B cell (primary cell): ENCODE data around the gene SLC6A4.

ENCODE experiments used
- EZH2 ChIP-seq: IDR thresholded peaks from 2 replicates; pipeline ENCODE4 v1.6.1; 2012; ENCODE audit warnings: borderline replicate concordance, low read depth, mild to moderate bottlenecking, moderate library complexity, low read length; ENCODE audit not compliant: insufficient read depth, poor library complexity, severe bottlenecking
- TF ChIP-seq, protein P1 (sequence below): fragments of 200-600 bp; IDR thresholded peaks from one replicate; pipeline ENCODE4 v1.8.0; 2022; ENCODE audit warnings: antibody characterized with exemption, mild to moderate bottlenecking

DNA sequence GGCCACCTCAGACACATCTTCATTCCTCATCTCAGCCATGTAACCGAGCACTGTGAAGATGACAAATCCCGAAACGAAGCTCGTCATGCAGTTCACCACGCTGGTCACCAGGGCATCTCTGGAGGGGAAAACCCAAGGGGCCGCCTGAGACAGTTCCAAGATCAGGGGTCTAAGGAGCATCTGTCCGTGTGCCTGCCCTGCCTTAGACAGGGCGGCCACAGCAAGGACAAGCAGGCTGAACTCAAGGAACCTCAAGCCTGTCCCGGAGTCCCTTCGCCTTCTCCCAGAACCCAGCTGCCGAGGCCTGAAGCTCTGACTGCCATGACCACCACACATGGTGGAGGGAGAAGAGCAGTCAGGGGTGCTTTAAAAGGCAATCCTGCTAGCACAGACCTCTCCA is 22.7 kb downstream of the SLC6A4 start:
- TF ChIP-seq, protein P1, sequence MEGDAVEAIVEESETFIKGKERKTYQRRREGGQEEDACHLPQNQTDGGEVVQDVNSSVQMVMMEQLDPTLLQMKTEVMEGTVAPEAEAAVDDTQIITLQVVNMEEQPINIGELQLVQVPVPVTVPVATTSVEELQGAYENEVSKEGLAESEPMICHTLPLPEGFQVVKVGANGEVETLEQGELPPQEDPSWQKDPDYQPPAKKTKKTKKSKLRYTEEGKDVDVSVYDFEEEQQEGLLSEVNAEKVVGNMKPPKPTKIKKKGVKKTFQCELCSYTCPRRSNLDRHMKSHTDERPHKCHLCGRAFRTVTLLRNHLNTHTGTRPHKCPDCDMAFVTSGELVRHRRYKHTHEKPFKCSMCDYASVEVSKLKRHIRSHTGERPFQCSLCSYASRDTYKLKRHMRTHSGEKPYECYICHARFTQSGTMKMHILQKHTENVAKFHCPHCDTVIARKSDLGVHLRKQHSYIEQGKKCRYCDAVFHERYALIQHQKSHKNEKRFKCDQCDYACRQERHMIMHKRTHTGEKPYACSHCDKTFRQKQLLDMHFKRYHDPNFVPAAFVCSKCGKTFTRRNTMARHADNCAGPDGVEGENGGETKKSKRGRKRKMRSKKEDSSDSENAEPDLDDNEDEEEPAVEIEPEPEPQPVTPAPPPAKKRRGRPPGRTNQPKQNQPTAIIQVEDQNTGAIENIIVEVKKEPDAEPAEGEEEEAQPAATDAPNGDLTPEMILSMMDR: no peak
- TF ChIP-seq EZH2: no peak
